ENCODE measurements around the gene ZNF219. TPM values are rescaled to one million over a fixed set of nuclear protein-coding genes. Genes with fewer than 3 reads are reported as not detected.
A peak's percentile ranks its signal among the peaks of the same experiment; 100 is the strongest.

The ZNF219 gene
- total RNA-seq, 1 donor from 2014 or later, result 143 TPM

GRCh38 chr14:21092273-21093011, 6.0 kb downstream of the ZNF219 start:
- Mint-ChIP-seq H3K4me3 (peak overlapping the region; percentile 85), H3K36me3 (ENCODE audit: low read depth) (peaks cover 34% of the 10 kb centered on the region), H3K27ac (ENCODE audit: unreplicated experiment) (no peak overlapping the region), H3K27me3 (ENCODE audit: low read depth) (peaks cover 18% of the 10 kb centered on the region), H3K4me1 (peaks cover 74% of the 10 kb centered on the region), H3K9me3 (no peaks in the 10 kb centered on the region)
- peak; percentile 95 for TF ChIP-seq CTCF (conservative IDR thresholded peaks at IDR 0.05)
- DNase-seq (ENCODE audit: low read depth, low spot score), result peak; percentile 94

- no peak overlapping the region for H3K27ac Mint-ChIP-seq (ENCODE audit: unreplicated experiment)
- TF ChIP-seq CTCF (conservative IDR thresholded peaks at IDR 0.05), result no peak
- peaks cover 37% of the 10 kb centered on the region for H3K36me3 Mint-ChIP-seq (ENCODE audit: low read depth)
- peaks cover 17% of the 10 kb centered on the region for H3K27me3 Mint-ChIP-seq (ENCODE audit: low read depth)
- H3K4me1 Mint-ChIP-seq, result peaks cover 73% of the 10 kb centered on the region
- H3K9me3 Mint-ChIP-seq, result no peaks in the 10 kb centered on the region
- no peak for DNase-seq (ENCODE audit: low read depth, low spot score)
- peak overlapping the region; percentile 68 for H3K4me3 Mint-ChIP-seq
These were observed 6.6 kb downstream of the ZNF219 start for GRCh38 chr14:21091821-21092272.

- peak overlapping the region; percentile 68 for H3K4me3 Mint-ChIP-seq
- H3K4me1 Mint-ChIP-seq, result peaks cover 70% of the 10 kb centered on the region
- H3K9me3 Mint-ChIP-seq, result no peaks in the 10 kb centered on the region
- no peak overlapping the region for H3K27ac Mint-ChIP-seq (ENCODE audit: unreplicated experiment)
- H3K27me3 Mint-ChIP-seq (ENCODE audit: low read depth), result peaks cover 17% of the 10 kb centered on the region
- no peak for TF ChIP-seq CTCF (conservative IDR thresholded peaks at IDR 0.05)
- no peak for DNase-seq (ENCODE audit: low read depth, low spot score)
- H3K36me3 Mint-ChIP-seq (ENCODE audit: low read depth), result peaks cover 40% of the 10 kb centered on the region
These were observed 7.4 kb downstream of the ZNF219 start for GRCh38 chr14:21090940-21091663.

GRCh38 chr14:21090194-21090939, 8.1 kb downstream of the ZNF219 start:
- no peak overlapping the region for H3K27ac Mint-ChIP-seq (ENCODE audit: unreplicated experiment)
- H3K27me3 Mint-ChIP-seq (ENCODE audit: low read depth), result peaks cover 17% of the 10 kb centered on the region
- peak; percentile 59 for TF ChIP-seq CTCF (conservative IDR thresholded peaks at IDR 0.05)
- peaks cover 63% of the 10 kb centered on the region for H3K4me1 Mint-ChIP-seq
- no peak for DNase-seq (ENCODE audit: low read depth, low spot score)
- H3K9me3 Mint-ChIP-seq, result no peaks in the 10 kb centered on the region
- H3K36me3 Mint-ChIP-seq (ENCODE audit: low read depth), result peaks cover 46% of the 10 kb centered on the region
- H3K4me3 Mint-ChIP-seq, result peak overlapping the region; percentile 62

GRCh38 chr14:21089877-21090193, 8.6 kb downstream of the ZNF219 start:
- H3K4me3 Mint-ChIP-seq, result peak overlapping the region; percentile 62
- H3K27me3 Mint-ChIP-seq (ENCODE audit: low read depth), result peaks cover 17% of the 10 kb centered on the region
- DNase-seq (ENCODE audit: low read depth, low spot score), result no peak
- peaks cover 58% of the 10 kb centered on the region for H3K4me1 Mint-ChIP-seq
- H3K36me3 Mint-ChIP-seq (ENCODE audit: low read depth), result peaks cover 46% of the 10 kb centered on the region
- H3K27ac Mint-ChIP-seq (ENCODE audit: unreplicated experiment), result no peak overlapping the region
- no peak for TF ChIP-seq CTCF (conservative IDR thresholded peaks at IDR 0.05)
- H3K9me3 Mint-ChIP-seq, result no peaks in the 10 kb centered on the region
